ENCODE results near the gene PLCL2.

DNA sequence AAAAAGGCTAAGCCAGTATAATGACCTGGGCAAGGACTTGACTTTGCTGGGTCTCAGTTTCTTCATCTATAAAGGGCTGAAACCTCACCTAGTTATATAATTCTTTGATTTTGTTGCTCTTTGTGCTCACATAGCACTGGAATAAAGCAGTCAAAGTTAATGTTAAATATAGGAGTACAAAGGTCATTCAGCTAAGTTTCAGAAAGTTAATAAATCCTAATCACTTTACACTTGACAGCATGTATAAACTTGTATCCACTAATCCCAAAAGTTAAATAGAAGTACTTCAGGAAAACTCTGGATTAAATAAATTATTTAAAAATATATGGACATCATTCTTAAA lies 33.9 kb downstream of the PLCL2 start:
- TF ChIP-seq, protein P1, sequence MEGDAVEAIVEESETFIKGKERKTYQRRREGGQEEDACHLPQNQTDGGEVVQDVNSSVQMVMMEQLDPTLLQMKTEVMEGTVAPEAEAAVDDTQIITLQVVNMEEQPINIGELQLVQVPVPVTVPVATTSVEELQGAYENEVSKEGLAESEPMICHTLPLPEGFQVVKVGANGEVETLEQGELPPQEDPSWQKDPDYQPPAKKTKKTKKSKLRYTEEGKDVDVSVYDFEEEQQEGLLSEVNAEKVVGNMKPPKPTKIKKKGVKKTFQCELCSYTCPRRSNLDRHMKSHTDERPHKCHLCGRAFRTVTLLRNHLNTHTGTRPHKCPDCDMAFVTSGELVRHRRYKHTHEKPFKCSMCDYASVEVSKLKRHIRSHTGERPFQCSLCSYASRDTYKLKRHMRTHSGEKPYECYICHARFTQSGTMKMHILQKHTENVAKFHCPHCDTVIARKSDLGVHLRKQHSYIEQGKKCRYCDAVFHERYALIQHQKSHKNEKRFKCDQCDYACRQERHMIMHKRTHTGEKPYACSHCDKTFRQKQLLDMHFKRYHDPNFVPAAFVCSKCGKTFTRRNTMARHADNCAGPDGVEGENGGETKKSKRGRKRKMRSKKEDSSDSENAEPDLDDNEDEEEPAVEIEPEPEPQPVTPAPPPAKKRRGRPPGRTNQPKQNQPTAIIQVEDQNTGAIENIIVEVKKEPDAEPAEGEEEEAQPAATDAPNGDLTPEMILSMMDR (IDR thresholded peaks at IDR 0.05; ENCODE audit: low read depth, low read length, missing input control): no peak
- TF ChIP-seq JUND (IDR thresholded peaks at IDR 0.05) (peak in 1 of 2 donors; percentile 51), YY1 (IDR thresholded peaks at IDR 0.05) (no peak), EGR1 (IDR thresholded peaks at IDR 0.05; ENCODE audit: low read depth in 2 of 2) (no peak), TAF1 (conservative IDR thresholded peaks at IDR 0.05) (no peak), GABPA (IDR thresholded peaks at IDR 0.05 in 1 of 2, conservative IDR thresholded peaks at IDR 0.05 in 1 of 2) (no peak), SP1 (IDR thresholded peaks at IDR 0.05) (peak; percentile 85), FOXA1 (IDR thresholded peaks at IDR 0.05) (no peak)
- TF ChIP-seq, protein P2, sequence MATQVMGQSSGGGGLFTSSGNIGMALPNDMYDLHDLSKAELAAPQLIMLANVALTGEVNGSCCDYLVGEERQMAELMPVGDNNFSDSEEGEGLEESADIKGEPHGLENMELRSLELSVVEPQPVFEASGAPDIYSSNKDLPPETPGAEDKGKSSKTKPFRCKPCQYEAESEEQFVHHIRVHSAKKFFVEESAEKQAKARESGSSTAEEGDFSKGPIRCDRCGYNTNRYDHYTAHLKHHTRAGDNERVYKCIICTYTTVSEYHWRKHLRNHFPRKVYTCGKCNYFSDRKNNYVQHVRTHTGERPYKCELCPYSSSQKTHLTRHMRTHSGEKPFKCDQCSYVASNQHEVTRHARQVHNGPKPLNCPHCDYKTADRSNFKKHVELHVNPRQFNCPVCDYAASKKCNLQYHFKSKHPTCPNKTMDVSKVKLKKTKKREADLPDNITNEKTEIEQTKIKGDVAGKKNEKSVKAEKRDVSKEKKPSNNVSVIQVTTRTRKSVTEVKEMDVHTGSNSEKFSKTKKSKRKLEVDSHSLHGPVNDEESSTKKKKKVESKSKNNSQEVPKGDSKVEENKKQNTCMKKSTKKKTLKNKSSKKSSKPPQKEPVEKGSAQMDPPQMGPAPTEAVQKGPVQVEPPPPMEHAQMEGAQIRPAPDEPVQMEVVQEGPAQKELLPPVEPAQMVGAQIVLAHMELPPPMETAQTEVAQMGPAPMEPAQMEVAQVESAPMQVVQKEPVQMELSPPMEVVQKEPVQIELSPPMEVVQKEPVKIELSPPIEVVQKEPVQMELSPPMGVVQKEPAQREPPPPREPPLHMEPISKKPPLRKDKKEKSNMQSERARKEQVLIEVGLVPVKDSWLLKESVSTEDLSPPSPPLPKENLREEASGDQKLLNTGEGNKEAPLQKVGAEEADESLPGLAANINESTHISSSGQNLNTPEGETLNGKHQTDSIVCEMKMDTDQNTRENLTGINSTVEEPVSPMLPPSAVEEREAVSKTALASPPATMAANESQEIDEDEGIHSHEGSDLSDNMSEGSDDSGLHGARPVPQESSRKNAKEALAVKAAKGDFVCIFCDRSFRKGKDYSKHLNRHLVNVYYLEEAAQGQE (IDR thresholded peaks at IDR 0.05): peak; percentile 46
- TF ChIP-seq, protein P3, sequence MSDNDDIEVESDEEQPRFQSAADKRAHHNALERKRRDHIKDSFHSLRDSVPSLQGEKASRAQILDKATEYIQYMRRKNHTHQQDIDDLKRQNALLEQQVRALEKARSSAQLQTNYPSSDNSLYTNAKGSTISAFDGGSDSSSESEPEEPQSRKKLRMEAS (IDR thresholded peaks at IDR 0.05): no peak
